NCI-H82 treated with DMSO at 0.1 percent for 48 hours (cell line): Measurements from ENCODE around the gene FIGN.

Experiments used
- DNase-seq: peaks from one replicate; lab custom pipeline; 2025; ENCODE audit not compliant: unreplicated experiment; lab: John Stamatoyannopoulos, UW

FIGN gene

GRCh38 chr2:163571423-163572102 is 164.2 kb downstream of the FIGN start:
- no peak for DNase-seq

DNA sequence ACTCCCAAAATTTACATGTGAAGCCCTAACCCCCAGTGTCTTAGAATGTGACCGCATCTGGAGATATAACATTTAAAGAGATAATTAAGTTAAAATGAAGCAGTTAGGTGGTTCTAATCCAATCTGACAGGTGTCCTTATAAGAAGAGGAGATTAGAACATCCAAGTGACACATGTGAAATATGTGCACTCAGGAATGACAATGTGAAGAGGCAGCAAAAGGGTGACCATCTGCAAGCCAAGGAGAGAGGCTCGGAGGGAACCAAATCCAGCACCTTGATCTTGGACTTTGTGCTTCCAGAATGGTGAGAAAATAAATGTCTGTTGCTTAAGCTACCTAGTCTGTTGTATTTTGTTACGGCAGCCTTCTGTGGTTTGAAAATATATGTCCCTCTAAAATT is 165.4 kb downstream of the FIGN start:
- peak; percentile 97 for DNase-seq

DNA sequence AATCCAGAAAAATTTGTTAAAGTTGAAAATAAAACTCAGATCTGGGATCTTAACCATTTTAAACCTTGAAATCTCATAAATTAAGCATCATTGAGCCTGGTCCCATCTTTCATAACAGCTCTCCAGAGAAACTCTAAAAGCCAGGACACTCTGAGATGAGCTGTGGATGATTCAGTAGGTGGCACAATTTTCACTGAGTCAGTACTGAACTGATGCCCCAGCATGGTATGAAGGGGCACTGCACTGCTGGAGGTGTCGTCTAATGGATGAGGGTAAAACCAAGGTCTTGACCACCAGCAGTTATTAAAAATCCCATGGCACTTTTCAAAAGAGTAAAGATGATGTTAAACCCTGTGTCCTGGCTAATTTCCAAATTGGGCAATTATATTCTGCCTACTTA is 170.6 kb downstream of the FIGN start:
- no peak for DNase-seq

GRCh38 chr2:163564236-163564635 is 171.6 kb downstream of the FIGN start:
- no peak for DNase-seq

GRCh38 chr2:163563336-163563735 is 172.5 kb downstream of the FIGN start:
- no peak for DNase-seq

- DNase-seq: peak; percentile 54
Measured at GRCh38 chr2:163558251-163559021, 177.4 kb downstream of the FIGN start.

- DNase-seq: no peak
Measured at GRCh38 chr2:163556511-163556910, 179.3 kb downstream of the FIGN start.

DNA sequence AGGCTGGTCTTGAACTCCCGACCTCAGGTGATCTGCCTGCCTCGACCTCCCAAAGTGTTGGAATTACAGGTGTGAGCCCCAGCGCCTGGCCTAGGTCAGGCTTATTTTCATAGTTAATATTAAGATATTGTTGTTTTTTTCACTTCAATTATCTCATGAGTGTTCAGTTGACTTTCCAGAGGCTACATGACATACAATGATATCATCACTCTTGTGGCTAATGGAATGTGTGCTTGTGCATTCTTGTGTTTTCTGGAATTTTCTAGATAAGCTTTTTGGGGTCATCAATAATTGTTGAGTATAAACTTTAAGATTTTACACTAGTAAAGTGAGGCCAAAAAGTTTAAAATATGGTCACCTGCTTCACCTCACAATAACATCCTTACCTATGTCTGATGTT is 180.9 kb downstream of the FIGN start:
- DNase-seq: no peak

DNA sequence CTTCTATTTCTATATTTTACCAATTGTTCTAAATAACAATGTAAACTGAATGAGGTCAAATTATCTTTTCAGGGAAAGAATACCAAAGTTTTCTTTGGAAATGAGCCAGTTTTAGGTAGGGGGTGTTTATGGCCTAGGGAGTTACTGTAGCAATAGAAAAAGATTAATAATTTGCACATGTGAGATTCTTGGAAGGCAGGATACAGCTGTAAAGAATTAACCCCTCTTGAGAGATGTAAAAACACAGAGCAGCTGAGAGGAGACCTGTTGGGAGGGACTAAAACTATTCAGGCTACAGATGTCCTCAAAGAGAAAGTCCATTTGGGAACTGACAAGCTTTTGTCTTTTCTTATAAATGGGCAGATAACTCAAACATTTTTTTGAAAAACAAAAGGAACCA is 182.2 kb downstream of the FIGN start:
- no peak for DNase-seq

- DNase-seq: peak; percentile 35
Measured at GRCh38 chr2:163552758-163553157, 183.1 kb downstream of the FIGN start.

- DNase-seq: peak; percentile 76
Measured at GRCh38 chr2:163551616-163552373, 184.0 kb downstream of the FIGN start.

DNA sequence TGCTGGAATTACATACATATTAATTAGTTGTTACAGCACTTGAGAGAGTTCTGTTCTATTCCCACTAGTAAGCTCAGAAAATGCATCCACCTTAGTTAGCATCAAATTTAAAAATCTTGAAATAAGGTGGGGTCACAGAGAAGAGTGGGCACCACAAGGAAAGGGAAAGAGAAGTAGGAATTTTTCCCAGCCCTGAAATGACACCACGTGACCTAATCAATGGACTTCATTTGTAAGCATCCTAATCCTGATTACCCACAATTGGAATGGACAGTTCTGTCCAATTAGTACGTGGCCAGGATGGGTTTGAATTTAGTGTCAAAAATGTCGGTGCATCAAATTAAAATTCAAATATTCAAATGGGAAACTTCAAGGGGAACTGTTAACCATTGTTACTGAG is 186.8 kb downstream of the FIGN start:
- no peak for DNase-seq
